GM18498 (cell line): ENCODE data around the gene ARSG.

ENCODE experiments used
- ATAC-seq: cut with Tn5 transposase; IDR thresholded peaks from one replicate; pipeline ENCODE4 v1.9.1; 2021; ENCODE audit warnings: mild to moderate bottlenecking, moderate library complexity; ENCODE audit not compliant: unreplicated experiment

The ARSG gene

DNA sequence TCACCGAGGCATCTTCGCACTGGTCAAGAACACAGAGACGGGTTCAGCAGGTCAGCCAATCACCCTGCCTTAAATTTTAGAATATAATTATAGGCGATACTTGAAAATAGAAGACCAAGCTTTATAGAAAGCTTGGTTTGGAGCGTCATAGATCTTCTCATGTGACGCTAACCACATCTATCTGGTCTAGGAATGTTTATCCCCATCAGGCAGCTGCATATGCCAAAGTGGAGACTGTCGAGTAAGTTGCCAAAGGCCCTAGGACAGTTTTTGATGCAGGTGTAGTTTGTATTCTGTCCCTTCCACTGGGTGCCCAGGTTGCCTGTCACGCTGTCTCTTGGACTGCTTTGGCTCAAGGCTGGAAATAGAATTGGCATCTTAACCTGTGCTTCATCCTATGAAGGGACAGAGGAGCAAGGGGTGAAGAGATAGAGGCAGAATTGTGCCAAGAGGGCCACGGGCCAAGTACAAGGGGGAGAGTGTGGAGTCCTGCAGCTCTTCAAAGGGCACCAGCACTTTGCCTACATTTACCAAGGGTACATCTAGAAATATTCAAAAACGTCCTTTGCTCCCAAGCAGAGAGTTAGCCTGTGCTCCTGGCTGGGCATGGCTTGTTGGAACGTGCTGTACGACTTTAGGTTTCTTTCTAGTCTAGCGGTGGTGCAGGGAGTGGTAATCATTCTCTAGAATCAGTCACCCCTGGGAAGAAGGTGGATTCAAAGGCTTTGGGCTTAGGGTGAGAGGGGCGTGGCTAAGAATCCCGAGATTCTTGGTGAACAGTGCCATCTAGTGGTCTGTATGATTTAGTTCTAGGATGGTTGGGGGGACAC lies 171.3 kb downstream of the ARSG start:
- ATAC-seq, result peak; percentile 32

GRCh38 chr17:68463211-68464019 lies 172.1 kb downstream of the ARSG start:
- no peak for ATAC-seq

DNA sequence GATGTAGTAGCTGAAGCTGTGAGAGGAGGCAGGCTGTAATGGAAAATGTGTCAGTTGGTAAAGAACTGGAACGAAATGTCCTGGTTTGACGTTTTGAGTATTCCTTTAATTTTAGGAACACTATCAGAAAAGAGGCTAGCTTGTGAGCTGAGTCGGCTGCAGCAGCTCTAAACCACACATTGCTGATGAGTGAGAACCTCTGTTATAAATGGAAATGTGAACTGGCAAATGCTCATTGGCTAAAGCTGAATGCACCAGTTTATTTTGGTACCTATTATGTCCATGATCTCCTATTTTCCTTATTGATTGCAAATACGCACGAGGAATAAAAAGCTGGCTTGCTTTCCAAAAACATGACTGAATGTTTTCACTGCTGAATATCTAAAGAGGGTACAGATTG lies 177.0 kb downstream of the ARSG start:
- no peak for ATAC-seq

GRCh38 chr17:68468788-68469187 lies 177.5 kb downstream of the ARSG start:
- no peak for ATAC-seq
